ENCODE measurements around the gene PLEKHA7.

GRCh38 chr11:16844268-16844771, 169.9 kb downstream of the PLEKHA7 start:
- TF ChIP-seq CTCF (conservative IDR thresholded peaks at IDR 0.05; ENCODE audit: low read length) (no peak), EZH2phosphoT487 (IDR thresholded peaks at IDR 0.05; ENCODE audit: borderline replicate concordance, low read depth, low read length) (no peak)
